ENCODE results near the gene DUSP8.

DNA sequence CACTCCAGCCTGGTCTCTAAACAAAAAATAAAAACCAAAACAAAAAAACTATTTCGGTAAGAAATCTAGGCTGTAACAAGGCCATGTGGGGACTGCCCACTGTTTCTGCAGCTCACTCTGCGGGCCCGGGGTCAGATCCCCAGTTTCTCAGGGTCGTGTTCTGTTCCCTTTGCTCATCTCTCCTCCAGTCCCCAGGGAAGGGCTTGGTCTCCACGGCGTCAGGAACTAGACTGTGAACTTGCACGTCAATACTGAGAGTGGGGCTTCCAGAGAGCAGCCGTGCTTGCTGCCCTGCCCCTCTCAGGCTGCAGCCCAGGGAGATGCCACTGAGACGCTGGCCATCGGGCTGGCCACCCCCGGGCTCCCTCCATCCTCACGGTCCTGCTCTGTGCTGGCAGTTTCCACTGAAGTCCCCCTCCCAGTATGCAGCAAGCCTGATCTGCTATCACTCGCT is 51.8 kb downstream of the DUSP8 start:
- TF ChIP-seq GATA2 (IDR thresholded peaks at IDR 0.05; ENCODE audit: low read depth, low read length) (no peak), GATA3 (IDR thresholded peaks at IDR 0.05; ENCODE audit: low read depth, low read length) (no peak)

Measured in SH-SY5Y (cell line).